HG03097 (cell line): ENCODE data around the gene PRPF31.
"Not testable (repeated sequence)": the region's sequence is repeated elsewhere in the genome, so short reads cannot be mapped to it uniquely, and the experiment has no call there.

Source experiments
- ATAC-seq: cut with Tn5 transposase; IDR thresholded peaks from one replicate; pipeline ENCODE4 v1.9.1; 2021; ENCODE audit not compliant: unreplicated experiment, low FRiP score

Gene PRPF31

GRCh38 chr19:54160182-54160811 is 44.7 kb downstream of the PRPF31 start:
- no peak for ATAC-seq

DNA sequence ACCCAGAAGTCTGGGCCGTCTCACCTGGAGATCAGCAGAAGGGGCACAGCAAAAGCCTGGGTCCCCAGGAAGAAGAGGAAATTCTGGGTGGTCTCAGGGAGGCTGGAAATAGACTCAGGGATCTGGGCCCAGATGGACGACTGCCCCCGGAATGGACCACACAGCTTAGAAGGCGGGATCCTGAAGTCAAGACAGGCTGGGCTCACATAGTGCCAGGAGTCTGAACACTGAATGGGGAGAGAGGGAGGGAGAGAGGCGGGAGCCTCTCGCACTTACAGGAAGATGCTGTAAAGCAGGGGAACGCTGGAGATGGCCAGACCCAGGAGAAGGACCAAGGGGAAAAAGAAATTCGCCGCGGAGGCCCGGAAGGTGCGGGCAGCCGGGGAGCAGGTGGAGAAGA is 45.3 kb downstream of the PRPF31 start:
- no peak for ATAC-seq

GRCh38 chr19:54162241-54162805 is 46.8 kb downstream of the PRPF31 start:
- no peak for ATAC-seq

GRCh38 chr19:54162884-54163283 is 47.3 kb downstream of the PRPF31 start:
- ATAC-seq, result no peak

DNA sequence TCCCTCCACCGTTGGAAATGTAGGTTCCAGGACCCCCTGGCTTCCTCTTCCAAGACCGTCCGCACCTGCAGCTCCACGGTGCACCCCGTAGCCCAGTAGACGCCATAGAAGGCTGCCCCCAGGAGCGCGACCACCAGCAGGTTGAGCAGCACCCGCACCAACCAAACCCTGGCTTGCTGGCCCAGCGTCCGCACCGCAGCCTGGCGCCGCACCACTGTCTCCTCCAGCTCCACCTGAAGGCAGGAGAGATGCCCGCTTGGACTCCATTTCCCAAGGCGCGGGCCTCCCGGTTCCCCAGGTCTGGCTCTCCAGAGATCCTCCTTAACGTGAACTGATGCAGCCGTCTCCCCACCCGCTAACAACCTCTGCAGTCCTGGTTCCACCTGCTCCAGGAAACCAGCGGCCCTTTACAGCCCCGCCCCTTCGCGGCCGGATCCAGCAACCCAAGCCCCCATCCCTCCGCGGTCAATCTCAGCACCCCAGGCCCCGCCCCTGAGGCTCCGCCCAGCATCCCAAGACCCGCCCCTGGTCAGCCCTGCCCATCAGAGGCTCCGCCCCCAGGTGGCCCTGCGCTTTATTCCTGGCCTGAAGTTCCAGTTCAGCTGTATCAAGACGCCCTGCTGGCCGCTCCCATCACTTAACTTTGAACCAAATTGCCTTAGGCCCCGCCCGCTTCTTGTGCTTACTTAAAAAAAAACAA is 49.0 kb downstream of the PRPF31 start:
- ATAC-seq, result no peak

GRCh38 chr19:54165222-54165621 is 49.7 kb downstream of the PRPF31 start:
- no peak for ATAC-seq

GRCh38 chr19:54168174-54168917 is 52.8 kb downstream of the PRPF31 start:
- ATAC-seq, result no peak

DNA sequence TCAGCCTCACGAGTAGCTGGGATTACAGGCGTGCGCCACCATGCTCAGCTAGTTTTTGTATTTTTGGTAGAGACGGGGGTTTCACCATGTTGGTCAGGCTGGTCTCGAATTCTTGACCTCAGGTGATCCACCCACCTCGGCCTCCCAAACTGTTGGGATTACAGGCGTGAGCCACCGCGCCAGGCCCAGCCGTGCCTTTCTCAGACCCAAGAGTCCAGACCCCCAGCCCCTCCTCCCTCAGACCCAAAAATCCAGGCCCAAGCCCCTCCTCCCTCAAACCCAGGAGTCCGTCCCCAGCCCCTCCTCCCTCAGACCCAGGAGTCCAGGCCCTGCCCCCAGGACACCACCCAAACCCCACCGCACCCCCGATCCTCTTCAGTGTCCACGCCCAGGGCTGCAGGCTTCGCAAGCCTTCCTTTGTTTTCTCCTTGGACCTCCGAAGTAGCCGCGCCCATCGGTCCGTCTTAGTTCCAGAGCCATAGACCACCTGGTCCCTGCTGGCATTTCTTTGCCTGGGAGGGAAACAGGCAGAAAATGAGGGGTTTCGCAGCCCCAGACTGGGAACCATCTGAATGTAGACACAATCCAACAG is 53.7 kb downstream of the PRPF31 start:
- no peak for ATAC-seq

GRCh38 chr19:54171736-54172431 is 56.3 kb downstream of the PRPF31 start:
- ATAC-seq, result not testable (repeated sequence)

- no peak for ATAC-seq
Observed at GRCh38 chr19:54172471-54173358, 57.2 kb downstream of the PRPF31 start, which contains the start of gene TMC4. TMC4 (minus strand) TSS chr19:54173160; CDS start chr19:54173117, 43 bp downstream.

DNA sequence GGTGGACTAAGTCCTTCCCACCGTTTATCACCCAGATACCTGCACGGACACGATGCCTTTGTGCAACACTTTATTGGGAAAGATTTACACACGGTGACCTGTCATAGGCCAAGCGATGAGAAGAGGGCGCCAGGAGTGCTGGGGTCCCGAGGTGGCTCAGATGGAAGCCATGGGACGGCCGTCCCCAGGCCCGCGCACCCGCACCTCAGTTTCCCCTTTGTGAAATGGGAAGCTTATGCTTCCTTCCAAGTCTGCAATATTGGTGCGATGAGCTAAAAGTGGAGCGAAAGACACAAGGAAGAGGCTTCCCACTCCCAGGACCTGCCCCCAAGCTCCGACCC is 57.8 kb downstream of the PRPF31 start:
- ATAC-seq, result no peak

DNA sequence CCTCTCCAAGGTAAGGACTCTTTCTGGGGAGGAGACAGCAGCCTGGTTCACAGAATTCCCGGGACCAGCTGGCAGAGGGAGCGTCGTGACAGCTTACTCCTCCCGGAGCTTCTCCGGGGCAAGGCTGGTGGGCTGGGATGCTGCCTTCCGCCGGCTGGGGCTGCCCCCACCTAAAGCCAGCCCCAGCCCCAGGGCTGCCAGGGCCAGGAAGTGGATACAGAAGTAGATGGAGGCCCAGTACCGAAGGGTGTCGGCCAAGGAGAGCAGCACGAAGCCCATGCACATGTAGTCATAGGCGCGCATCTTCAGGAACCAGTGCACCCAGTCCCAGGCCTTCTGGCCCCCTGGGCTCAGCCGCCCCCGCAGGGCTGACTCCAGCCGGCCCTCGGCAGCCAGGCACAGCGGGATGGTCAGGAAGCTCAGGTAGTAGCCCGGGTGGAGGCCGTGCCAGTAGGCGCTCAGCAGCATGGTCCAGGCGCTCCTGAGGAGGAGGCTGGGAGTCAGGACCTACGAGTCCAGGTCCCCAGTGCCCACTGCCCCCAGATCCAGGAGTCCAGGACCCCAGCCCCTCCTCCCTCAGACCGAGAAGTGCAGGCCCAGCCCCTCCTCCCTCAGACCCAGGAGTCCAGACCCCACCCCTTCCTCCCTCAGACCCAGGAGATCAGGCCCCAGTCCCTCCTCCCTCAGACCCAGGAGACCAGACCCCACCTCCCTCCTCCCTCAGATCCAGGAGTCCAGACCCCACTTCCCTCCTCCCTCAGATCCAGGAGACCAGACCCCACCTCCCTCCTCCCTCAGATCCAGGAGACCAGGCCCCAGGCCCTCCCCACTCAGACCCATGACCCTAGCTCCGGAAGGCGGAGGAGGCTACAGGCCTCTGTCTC is 58.6 kb downstream of the PRPF31 start:
- no peak for ATAC-seq

- no peak for ATAC-seq
Observed at GRCh38 chr19:54178581-54179261, 63.2 kb downstream of the PRPF31 start.

DNA sequence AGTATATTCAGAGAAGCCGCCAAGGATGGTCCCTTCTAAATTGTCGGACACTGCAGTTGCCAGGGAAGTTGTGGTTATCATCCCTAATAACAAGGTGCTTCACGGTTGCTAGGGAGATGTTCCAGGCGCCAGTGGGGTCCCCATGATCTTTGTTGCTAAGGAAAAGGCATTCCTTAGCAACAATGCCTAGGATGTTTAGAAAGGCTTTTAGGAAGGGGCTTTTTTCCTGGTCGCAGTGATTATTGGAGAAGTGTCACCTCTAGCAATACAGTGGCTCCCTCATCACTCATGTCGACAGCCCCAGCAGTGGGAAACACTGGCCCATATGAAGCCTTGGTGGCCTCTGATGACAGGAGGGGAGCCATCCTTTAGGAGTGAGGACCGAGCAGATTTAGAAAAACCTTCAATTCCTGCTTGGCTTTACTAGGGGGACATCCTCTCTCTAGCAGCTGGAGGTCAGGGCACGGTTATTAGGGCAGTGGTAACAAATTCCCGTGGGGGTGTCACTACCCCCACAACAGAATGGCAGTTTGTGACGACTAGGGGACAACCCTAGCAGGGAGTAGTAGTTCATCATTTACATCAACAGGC is 63.8 kb downstream of the PRPF31 start:
- ATAC-seq, result no peak

DNA sequence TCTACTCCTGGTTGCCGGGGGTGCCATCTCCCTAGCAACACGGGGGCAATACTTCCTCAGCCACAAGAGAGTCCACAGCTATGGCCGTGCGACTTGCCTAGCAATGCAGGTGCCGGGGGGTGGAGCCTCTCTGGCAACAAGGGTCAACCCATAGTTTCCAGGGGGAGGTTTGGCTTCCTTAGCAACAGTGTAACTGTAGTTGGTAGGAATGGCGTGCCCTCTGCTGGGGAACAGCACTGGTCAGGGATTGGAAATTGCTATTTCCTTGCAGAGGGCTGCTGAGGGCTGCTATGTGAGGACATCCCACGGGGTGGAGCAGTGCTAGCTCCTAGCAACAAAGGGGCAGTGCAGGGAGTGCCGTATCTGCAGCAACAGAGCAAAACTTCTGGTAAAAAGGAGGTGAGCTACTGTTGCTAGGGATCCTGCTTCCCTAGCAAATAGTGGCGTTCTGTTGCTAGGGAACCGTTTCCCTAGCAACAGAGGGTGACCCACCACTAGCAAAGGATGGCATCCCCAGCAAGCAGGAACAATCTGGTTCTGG is 64.4 kb downstream of the PRPF31 start:
- no peak for ATAC-seq

- no peak for ATAC-seq
Observed at GRCh38 chr19:54180691-54181091, 65.1 kb downstream of the PRPF31 start.
